Stimulated activated CD8-positive, alpha-beta memory T cell treated with anti-CD3 and anti-CD28 coated beads, Interleukin-15, amount 100 ng/mL, for 24 hours (primary cell): Measurements from ENCODE around the gene CACNA1I.
A peak's percentile ranks its signal among the peaks of the same experiment; 100 is the strongest.

Source experiments
- DNase-seq: peaks from one replicate; pipeline ENCODE4 v3.0.0-alpha.2; 2020; ENCODE audit warnings: low read depth

Gene CACNA1I

GRCh38 chr22:39649500-39650089 is 79.0 kb downstream of the CACNA1I start:
- DNase-seq = no peak

- DNase-seq = no peak
These were observed 80.8 kb downstream of the CACNA1I start for GRCh38 chr22:39651053-39651996.

DNA sequence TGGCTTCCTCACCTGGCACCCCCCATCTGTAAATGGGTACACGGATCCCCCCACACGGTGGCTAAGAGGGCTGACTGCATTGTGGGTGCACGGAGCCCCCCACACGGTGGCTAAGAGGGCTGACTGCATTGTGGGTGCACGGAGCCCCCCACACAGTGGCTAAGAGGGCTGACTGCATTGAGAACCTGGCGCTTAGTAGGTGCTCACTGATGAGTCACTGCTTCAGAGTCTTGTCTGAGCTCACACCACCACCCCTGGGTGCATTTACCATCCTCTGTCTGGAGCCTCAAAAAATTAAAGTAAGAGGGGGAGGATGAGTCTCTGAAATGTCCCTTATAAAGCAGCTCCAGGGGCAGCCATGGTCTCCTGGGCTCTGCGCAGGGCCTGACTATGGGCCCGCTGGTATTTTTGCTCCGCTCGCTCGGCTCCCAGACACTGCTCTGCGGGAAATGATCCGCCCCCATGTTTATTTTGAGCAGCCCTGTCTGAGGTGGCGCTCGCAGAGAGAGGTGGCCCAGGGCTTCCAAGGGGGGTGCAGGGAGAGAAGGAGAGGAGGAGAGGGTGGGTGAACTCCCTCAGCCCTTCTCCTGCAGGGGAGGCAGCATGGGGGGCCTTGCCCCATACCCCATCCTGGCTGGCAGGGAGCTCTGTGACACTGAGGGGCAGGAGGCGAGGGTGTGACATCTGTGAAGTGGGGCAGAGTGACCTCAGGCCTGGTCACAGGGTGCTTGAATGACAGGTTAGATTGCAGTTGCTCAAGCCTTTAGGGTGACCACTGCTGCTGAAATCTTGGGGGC is 82.6 kb downstream of the CACNA1I start:
- no peak for DNase-seq

DNA sequence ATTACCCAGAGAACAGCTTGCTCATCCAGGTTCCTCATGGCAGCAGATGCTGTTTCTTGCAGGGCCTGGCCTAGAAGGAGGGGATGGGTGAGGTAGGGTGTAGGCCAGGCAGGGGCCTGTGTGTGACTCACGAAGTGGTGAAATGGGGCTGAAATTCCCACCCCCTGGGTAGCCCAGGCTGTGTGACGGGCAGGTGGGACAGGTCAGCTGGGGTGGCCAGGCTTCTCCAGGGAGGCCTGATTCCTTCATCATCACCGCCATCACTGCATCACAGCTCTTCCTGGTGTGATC is 83.2 kb downstream of the CACNA1I start:
- DNase-seq = no peak

DNA sequence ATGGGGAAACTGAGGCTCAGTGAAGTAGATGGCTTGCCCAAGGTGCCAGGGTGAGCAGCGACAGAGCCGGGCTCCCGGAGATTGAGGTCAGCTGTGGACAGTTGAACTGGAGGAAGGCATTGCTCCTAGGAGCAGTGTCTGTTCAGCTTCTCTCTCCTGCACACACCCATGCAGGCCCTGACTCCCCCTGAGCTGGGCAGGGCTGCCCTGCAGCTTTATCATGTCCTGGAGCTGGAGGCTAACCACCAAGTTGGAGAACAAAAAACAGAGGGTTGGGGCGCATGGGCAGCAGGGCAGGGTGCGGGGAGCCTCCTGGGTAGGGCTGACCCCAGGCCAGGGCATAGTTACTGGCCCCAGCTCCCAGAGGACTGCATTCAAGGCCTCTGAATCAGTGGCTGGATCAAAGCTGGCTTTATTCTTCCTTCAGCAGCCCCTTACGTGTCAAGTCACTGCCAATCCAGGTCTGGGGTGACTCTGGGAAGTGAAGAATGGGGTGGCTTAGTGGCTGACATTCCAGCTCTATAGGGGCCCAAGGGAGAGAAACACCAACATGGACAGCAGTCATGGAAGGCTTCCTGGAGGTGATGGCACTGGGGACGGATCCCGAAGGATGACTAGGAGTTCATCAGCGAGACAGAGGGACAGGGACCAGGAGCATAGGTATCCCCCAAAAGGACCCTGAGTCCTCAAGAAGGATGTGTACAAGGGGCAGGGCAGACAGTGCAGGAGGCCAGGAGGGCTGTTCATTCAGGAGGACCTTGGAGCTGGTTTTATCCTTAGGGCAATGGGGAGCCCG is 83.8 kb downstream of the CACNA1I start:
- no peak for DNase-seq

DNA sequence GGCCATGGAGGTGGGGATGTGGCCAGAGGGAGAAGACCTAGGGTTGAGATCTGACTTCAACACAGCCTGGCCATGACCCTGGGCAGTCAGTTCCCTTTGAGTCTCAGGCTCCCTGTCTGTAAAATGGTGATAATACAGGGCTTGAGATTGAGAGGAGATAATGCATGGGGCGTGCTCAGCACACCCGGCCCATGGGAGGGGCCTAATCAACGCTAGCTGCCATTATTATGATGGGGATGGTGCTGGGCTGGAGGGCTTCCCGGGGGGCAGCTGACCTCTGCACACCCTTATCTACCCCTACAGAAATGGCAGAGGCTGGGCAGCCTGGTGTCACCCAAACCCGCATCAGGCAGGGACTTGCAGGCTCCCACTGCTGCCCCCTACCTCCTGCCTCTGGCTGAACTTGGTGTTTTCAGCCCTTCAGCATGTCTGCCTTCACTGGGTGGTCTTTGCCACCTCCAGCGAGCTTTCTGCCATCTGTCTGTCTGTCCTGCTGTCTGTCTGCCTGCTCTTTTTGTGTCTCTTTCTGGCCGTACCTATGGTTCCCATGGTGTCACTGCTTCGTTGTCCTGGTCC is 84.5 kb downstream of the CACNA1I start:
- no peak for DNase-seq

DNA sequence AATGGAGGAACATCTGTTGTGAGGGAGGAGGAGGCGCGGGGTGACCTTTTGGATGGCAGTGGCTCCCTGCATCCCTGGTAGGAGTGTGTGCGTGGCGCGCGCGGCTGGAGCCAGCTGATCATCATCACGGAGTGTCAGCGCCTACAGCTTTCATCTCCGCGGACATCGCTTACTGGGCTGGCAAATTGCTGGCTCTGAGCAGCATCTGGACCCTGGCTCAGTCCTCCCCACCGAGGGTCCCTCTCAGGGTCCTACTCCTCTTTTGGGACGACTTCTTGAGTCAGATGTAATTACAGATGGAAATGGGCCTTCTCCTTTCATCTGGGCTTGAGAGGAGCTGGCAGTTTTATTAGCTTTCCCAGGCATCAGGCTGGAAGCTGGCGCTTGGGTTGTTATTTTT is 85.3 kb downstream of the CACNA1I start:
- DNase-seq = no peak

DNA sequence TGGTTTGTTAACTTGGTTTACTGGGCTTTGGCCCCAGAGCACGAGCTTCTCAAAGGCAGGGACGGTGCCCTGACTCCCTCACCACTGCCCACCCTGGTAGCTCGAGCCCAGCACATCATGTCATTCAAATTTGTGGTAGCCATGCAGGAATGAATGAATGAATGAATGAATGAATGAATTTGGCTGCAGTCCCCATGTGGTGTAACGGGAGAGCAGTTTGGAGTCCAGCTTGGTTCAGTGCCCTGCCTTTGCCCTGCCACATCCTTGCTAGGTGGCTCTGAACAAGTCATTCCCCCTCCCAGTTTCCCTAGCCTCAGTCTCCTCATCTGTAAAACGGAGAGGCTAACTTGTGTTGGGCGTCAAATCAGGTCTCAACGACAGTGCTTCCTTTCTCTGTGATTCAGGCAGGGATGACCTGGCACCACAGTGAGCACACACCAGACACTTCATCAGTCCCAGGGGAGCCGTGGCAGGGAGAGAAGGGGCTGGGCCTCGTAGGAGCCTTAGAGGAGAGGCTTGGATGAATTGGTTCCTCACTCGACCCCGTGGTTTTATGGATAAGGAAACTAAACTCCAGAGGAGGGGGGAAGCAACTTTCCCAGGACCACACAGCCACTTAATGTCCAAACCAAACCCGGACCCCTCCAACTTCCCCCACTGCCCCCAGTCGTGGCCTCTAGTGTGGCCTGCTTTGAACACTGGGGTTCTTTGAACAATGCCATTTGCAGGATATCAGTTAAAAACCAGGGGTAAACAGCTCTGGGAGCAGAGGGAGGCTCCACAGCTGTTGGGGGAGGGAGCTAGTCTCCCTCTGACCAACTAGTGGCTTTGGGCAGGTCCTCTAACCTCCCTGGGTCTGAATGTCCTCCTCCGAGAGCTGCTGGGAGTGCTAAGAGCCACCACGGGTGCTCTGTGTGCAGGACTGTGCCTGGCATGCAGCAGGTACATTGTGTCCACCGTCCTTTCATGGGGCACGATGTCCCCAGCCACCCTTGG is 86.2 kb downstream of the CACNA1I start:
- no peak for DNase-seq

DNA sequence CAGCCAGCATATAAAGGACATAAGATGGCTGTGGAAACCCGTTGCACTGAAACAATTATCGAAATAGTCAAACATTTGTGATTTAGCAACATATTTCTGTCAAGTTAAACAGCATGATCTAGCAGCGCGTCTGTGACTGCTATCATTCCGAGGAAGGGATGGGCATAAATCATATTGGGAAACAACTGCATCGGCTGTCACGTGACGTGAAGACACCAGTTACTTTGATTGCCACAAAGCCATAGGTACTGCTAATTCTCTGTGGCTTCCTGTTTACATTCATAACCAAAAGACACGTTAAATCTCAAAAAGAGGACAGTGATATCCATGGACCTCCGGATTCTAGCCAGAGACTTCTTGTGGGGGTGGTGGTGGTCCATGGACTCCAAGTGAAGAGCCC is 87.8 kb downstream of the CACNA1I start:
- DNase-seq = no peak

DNA sequence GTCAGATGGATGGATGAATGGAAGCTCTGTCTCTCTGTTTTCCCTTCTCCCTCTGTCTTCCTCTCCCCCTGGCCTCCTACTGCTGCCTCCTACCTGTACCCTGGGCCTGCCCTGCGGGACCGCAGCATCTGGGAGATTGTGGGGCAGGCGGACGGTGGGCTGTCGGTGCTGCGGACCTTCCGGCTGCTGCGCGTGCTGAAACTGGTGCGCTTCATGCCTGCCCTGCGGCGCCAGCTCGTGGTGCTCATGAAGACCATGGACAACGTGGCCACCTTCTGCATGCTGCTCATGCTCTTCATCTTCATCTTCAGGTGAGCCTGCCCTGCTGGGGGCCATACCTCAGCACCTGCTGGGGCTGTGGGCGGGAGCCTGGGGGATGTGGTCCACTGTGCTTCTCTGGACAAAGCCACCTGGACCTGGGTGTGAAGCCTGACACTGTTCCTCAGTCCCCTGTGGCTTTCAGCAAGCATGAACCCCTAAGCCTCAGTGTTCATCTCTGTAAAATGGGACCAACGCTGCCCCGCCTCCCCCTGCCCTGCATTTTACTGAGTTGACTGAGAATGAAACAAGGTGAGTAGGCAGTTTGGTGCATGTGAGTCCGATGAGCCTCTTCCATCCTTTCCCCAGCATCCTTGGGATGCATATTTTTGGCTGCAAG is 88.4 kb downstream of the CACNA1I start:
- no peak for DNase-seq

- DNase-seq = no peak
These were observed 90.9 kb downstream of the CACNA1I start for GRCh38 chr22:39661501-39661841.

DNA sequence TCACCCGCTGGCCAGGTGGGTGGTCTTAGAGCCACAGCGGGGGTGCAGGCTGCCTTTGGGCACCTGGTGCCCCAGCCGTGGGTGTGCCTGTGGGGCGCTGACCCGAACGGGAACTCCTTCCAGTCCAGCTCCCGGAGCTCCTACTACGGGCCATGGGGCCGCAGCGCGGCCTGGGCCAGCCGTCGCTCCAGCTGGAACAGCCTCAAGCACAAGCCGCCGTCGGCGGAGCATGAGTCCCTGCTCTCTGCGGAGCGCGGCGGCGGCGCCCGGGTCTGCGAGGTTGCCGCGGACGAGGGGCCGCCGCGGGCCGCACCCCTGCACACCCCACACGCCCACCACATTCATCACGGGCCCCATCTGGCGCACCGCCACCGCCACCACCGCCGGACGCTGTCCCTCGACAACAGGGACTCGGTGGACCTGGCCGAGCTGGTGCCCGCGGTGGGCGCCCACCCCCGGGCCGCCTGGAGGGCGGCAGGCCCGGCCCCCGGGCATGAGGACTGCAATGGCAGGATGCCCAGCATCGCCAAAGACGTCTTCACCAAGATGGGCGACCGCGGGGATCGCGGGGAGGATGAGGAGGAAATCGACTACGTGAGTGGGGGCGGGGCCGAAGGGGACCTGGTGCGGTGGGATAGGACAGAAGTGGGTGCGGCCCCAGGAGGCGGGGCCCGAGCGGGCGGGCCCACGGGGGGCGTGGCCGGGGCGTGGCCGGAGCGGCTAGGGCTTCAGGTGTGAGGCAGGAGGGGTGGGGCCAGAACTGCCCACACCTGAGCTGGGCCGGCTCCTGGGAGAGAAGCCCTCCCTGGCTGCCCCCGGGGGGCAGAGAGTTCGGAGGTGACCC is 91.5 kb downstream of the CACNA1I start:
- peak; percentile 45 for DNase-seq

GRCh38 chr22:39662686-39663052 is 92.1 kb downstream of the CACNA1I start:
- no peak for DNase-seq

- DNase-seq = no peak
These were observed 93.2 kb downstream of the CACNA1I start for GRCh38 chr22:39663751-39664150.

DNA sequence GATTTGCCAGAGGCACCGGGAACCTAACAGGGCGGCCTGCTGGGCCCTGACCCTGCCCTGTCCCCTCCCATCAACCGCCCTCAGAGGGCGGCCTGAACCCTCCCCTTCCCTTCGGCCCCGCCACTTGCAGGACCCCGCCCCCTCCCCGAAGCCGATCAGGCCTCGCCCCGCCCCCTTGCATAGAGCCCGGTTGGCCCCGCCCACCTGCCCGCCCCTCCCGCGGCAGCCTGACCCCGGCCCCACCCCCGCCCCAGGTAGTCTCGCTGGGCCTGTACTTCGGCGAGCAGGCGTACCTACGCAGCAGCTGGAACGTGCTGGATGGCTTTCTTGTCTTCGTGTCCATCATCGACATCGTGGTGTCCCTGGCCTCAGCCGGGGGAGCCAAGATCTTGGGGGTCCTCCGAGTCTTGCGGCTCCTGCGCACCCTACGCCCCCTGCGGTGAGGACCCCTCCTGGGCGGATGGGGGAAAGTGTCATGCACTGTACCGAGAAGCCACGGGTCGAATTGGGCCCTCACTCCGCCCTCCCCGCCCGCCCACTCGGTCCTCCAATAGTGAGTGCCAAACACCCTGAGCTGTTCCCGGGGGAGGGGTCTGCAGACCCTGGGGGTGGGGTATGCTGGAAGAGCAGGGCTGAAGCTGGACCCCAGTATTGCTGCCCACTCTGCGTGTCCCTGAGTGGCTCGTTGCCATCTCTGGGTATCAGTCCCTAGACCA is 94.1 kb downstream of the CACNA1I start:
- no peak for DNase-seq

GRCh38 chr22:39665229-39665628 is 94.7 kb downstream of the CACNA1I start:
- no peak for DNase-seq

GRCh38 chr22:39665661-39666431 is 95.3 kb downstream of the CACNA1I start:
- DNase-seq = no peak

DNA sequence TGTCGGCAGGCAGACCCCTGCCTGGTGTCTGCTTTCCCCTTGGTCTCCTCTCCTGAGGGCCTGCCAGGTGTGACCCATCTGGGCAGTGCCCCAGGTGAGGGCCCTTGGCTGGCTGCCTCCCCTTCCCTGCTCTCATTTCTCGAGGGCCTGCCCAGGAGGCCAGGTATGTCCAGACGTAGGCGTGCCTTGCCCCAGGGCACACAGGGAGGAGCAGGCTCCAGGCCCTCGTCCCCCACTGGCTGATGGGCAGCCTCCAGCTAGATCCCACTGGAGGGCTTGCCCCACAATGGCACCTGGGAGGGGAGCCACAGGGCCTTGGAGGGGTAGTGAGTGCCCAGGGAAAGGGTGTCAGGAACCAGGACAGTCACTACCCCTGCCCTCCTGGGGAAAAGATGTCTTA is 95.9 kb downstream of the CACNA1I start:
- no peak for DNase-seq
